Upper lobe of right lung (tissue), 1 donor: ENCODE data around the gene ALPL. TPM values are rescaled to one million over a fixed set of nuclear protein-coding genes. Genes with fewer than 3 reads are reported as not detected.

Source experiments
- ATAC-seq: fragments of 200-7000 bp; cut with Tn5 transposase; one replicate; pipeline ENCODE4 v1.9.1; 2020; ENCODE audit warnings: mild to moderate bottlenecking, moderate library complexity
- DNase-seq: peaks from one replicate; pipeline ENCODE4 v3.0.0-alpha.2; 2020
- H3K27ac ChIP-seq: fragments of 200-600 bp; one replicate; pipeline ENCODE4 v1.8.0; 2022
- H3K27me3 ChIP-seq: fragments of 200-600 bp; one replicate; pipeline ENCODE4 v1.8.0; 2022; ENCODE audit warnings: mild to moderate bottlenecking
- H3K36me3 ChIP-seq: fragments of 200-600 bp; one replicate; pipeline ENCODE4 v1.8.0; 2022
- H3K4me1 ChIP-seq: fragments of 200-600 bp; one replicate; pipeline ENCODE4 v1.8.0; 2022
- H3K4me3 ChIP-seq: fragments of 200-600 bp; one replicate; pipeline ENCODE4 v1.8.0; 2022; ENCODE audit warnings: mild to moderate bottlenecking
- H3K9me3 ChIP-seq: fragments of 200-600 bp; one replicate; pipeline ENCODE4 v1.8.0; 2022
- intact Hi-C: fragments of 100-400 bp; cut with DNase I; formaldehyde crosslinking; loops from one replicate; pipeline ENCODE4 v1.11.0; 2022
- total RNA-seq: library from RNA; stranded (reverse); fragmentation: NEBNext Ultra II Directional; extraction: Animal tissue kit (Norgen Biotek cat#: 25700); gene quantifications from one replicate; pipeline ENCODE4 v1.2.1, GENCODE V29; 2021
- TF ChIP-seq, protein P1 (sequence below): fragments of 200-600 bp; IDR thresholded peaks from one replicate; pipeline ENCODE4 v1.8.0; 2022; ENCODE audit warnings: antibody characterized with exemption
- donor health status: DM: no; HTN: yes; CAD: no; lungs with severe emphysema.

Gene ALPL
- total RNA-seq, 1 donor from 2014 or later: 164 TPM

DNA sequence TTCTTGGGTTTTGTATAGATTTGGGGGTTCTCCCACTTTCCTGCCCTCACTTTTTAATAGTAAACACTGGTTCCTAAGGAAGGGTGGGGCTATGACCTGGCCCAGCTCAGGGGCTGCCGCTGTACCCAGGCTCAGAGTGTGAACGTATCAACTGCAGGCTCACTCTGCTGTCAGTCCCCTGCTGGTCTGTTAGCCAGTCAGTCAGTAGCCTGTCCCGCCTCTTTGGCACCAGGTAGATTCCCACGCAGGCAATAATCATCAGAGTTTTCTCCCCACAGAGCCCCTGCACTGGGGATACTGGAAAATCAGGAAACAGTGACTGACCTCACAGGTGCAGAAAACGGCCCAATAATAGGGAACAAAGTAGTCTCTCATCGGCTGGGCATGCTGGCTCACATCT is 15.0 kb upstream of the ALPL start:
- DNase-seq (no peak), ATAC-seq (no peak)
- Histone ChIP-seq H3K27ac (no peak overlapping the region), H3K9me3 (no peaks in the 10 kb centered on the region), H3K4me3 (no peak overlapping the region), H3K36me3 (no peaks in the 10 kb centered on the region), H3K4me1 (no peaks in the 10 kb centered on the region), H3K27me3 (no peaks in the 10 kb centered on the region)
- intact Hi-C loops: no loop called here
- TF ChIP-seq, protein P1, sequence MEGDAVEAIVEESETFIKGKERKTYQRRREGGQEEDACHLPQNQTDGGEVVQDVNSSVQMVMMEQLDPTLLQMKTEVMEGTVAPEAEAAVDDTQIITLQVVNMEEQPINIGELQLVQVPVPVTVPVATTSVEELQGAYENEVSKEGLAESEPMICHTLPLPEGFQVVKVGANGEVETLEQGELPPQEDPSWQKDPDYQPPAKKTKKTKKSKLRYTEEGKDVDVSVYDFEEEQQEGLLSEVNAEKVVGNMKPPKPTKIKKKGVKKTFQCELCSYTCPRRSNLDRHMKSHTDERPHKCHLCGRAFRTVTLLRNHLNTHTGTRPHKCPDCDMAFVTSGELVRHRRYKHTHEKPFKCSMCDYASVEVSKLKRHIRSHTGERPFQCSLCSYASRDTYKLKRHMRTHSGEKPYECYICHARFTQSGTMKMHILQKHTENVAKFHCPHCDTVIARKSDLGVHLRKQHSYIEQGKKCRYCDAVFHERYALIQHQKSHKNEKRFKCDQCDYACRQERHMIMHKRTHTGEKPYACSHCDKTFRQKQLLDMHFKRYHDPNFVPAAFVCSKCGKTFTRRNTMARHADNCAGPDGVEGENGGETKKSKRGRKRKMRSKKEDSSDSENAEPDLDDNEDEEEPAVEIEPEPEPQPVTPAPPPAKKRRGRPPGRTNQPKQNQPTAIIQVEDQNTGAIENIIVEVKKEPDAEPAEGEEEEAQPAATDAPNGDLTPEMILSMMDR: no peak

DNA sequence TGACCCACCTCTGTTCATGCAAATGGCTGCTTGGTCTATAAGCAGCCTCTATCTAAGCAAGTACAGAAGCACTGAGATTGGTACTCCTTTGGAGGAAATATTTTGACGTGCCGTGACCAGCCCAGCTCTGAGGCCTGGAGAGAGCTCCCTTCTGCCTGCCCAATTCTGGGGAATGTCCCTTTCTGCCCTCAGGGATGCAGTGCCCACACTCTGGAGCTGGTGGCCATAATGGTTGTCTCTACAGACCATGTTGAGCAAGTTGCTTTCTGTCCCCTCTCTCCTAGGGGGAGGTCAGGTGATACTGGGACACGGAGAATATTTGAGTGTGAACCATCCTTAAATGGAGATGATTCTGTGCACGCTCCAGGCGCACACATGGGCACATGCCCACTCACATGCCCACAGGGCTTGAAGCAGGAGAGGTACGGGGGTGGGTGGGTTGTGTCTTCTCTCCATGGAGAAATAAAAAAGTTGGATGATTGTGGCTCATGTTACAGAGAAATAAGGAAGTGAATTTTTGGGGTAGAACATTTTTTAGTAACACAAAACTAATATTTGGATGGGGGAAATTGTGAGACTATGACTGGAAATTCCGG is 13.9 kb upstream of the ALPL start:
- no peak overlapping the region for H3K27ac ChIP-seq
- TF ChIP-seq, protein P1: no peak
- no peaks in the 10 kb centered on the region for H3K4me1 ChIP-seq
- H3K27me3 ChIP-seq: no peaks in the 10 kb centered on the region
- intact Hi-C loops: no loop called here
- H3K4me3 ChIP-seq: no peak overlapping the region
- ATAC-seq (no peak), DNase-seq (no peak)
- H3K9me3 ChIP-seq: no peaks in the 10 kb centered on the region
- no peaks in the 10 kb centered on the region for H3K36me3 ChIP-seq

DNA sequence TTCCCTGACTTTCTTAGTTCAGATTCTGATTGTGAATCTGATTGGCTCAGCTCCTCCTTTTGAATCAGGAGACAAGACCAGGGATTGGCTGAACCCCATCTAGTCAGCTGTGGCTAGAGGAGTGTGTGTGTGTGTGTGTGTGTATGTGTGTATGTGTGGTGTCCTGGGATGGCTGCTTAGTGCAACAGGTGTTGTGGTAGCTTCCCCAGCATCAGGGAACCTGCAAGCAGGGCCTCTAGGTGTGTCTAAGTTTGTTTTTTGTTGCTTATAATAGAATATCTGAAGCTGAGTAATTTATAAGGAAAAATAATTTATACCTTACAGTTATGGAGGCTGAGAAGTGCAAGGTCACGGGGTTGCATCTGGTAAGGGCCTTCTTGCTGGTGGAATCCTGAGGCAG is 13.2 kb upstream of the ALPL start:
- DNase-seq (no peak), ATAC-seq (no peak)
- no peaks in the 10 kb centered on the region for H3K4me1 ChIP-seq
- H3K27me3 ChIP-seq: no peaks in the 10 kb centered on the region
- no peak overlapping the region for H3K27ac ChIP-seq
- TF ChIP-seq, protein P1: no peak
- no peaks in the 10 kb centered on the region for H3K9me3 ChIP-seq
- H3K4me3 ChIP-seq: no peak overlapping the region
- H3K36me3 ChIP-seq: no peaks in the 10 kb centered on the region
- intact Hi-C loops: no loop called here

DNA sequence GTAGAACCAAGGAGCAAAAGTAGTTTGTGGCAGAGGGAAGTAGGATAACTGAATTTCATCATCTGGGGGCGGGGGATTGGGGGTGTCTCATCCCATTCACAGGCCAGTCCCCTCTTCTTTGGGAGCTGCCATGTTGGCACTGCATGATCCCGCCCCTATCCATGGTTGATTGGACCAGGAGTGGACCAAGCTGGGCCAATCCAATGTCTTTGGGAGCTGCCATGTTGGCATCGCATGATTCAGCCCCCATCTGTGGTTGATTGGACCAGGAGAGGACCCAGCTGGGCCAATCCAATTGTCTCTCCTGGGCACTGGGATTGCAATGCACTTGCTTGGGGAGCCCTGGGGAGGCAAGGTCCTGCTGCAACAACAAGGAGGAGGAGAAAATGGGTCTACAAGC is 12.3 kb upstream of the ALPL start:
- intact Hi-C loops: no loop called here
- no peaks in the 10 kb centered on the region for H3K4me1 ChIP-seq
- TF ChIP-seq, protein P1: no peak
- no peak overlapping the region for H3K27ac ChIP-seq
- no peak for DNase-seq
- no peak for ATAC-seq
- H3K36me3 ChIP-seq: no peaks in the 10 kb centered on the region
- no peaks in the 10 kb centered on the region for H3K9me3 ChIP-seq
- no peaks in the 10 kb centered on the region for H3K27me3 ChIP-seq
- H3K4me3 ChIP-seq: no peak overlapping the region

DNA sequence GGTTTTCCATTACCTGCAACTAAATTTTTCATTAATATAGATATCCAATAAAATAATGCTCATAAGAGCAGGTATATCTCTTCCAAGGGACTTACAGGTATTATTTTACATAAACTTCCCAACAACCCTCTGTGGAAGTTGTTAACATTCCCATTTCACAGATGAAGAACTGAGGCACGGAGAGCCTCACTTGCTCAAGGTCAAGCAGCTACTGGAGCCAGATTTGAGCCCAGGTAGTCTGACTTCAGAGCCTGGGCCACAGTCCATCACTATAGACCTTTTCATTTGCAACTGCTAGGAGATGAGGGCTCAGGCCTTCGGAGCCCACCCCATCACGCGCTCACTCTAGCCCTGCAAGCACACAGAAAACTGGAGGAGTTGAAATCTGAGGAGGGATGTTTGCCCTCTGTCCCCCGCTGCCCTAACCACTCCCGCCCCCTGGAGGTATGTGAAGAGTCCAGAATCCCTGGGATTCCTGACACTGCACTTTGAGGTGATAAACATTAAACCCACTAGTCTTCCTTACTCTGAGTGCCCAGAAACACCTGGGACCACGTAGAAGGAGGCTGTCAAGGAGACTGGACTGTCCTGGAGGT is 11.7 kb upstream of the ALPL start:
- intact Hi-C loops: no loop called here
- Histone ChIP-seq H3K4me3 (no peak overlapping the region), H3K36me3 (no peaks in the 10 kb centered on the region), H3K27me3 (no peaks in the 10 kb centered on the region), H3K27ac (no peak overlapping the region), H3K4me1 (no peaks in the 10 kb centered on the region), H3K9me3 (no peaks in the 10 kb centered on the region)
- TF ChIP-seq, protein P1: no peak
- DNase-seq: no peak
- no peak for ATAC-seq
